Measurements from ENCODE around the gene SP140L.
A peak's percentile ranks its signal among the peaks of the same experiment; 100 is the strongest.
"Not testable (repeated sequence)": the region's sequence is repeated elsewhere in the genome, so short reads cannot be mapped to it uniquely, and the experiment has no call there.

SP140L gene

GRCh38 chr2:230310792-230311191 is 16.2 kb upstream of the SP140L start:
- H3K27ac ChIP-seq (ENCODE audit: low read depth, low read length); H3K79me2 ChIP-seq (ENCODE audit: control insufficient read depth, insufficient read depth, low read length); H3K18ac ChIP-seq (ENCODE audit: low read length); H2BK15ac ChIP-seq (replicated peaks; ENCODE audit: low read depth); H4K8ac ChIP-seq (ENCODE audit: low read depth, low read length); H3K4me1 ChIP-seq (ENCODE audit: control insufficient read depth, low read depth, low read length); H3K56ac ChIP-seq (ENCODE audit: low read length); H3K4ac ChIP-seq (ENCODE audit: low read depth, low read length); H3K4me3 ChIP-seq (ENCODE audit: low read length); H2BK120ac ChIP-seq (ENCODE audit: low read depth, low read length); H3K23ac ChIP-seq (ENCODE audit: low read length); H3K79me1 ChIP-seq (ENCODE audit: low read length); H2BK5ac ChIP-seq (ENCODE audit: low read length); H4K5ac ChIP-seq (ENCODE audit: low read length); DNase-seq; H3K4me2 ChIP-seq (ENCODE audit: low read length); H3K27me3 ChIP-seq (ENCODE audit: insufficient read depth, low read length, poor library complexity); H3K36me3 ChIP-seq (ENCODE audit: control insufficient read depth, insufficient read depth, low read length); H3K9ac ChIP-seq (ENCODE audit: low read length); H2AK5ac ChIP-seq (ENCODE audit: low read length): not testable (repeated sequence)
- WGBS (ENCODE audit: extremely low coverage, insufficient coverage, low lambda C conversion rate): no CpG with 5 or more reads among the region's 5 CpGs

- not testable (repeated sequence) for H3K23ac ChIP-seq (ENCODE audit: low read length); H3K9ac ChIP-seq (ENCODE audit: low read length); H3K4me2 ChIP-seq (ENCODE audit: low read length)
Observed at GRCh38 chr2:230311634-230312033, 15.4 kb upstream of the SP140L start.

GRCh38 chr2:230312638-230313037 is 14.4 kb upstream of the SP140L start:
- H4K5ac ChIP-seq (ENCODE audit: low read length): no peak overlapping the region
- no peaks in the 10 kb centered on the region for H3K27me3 ChIP-seq (ENCODE audit: insufficient read depth, low read length, poor library complexity)
- DNase-seq: peak; percentile 27
- no CpG with 5 or more reads among the region's 2 CpGs for WGBS (ENCODE audit: extremely low coverage, insufficient coverage, low lambda C conversion rate)
- H3K4me3 ChIP-seq (ENCODE audit: low read length): no peak overlapping the region
- no peak overlapping the region for H3K18ac ChIP-seq (ENCODE audit: low read length)
- no peaks in the 10 kb centered on the region for H3K79me2 ChIP-seq (ENCODE audit: control insufficient read depth, insufficient read depth, low read length)
- H3K23ac ChIP-seq (ENCODE audit: low read length): no peak overlapping the region
- H3K56ac ChIP-seq (ENCODE audit: low read length): no peak overlapping the region
- no peak overlapping the region for H3K4me2 ChIP-seq (ENCODE audit: low read length)
- no peaks in the 10 kb centered on the region for H3K36me3 ChIP-seq (ENCODE audit: control insufficient read depth, insufficient read depth, low read length)
- H3K4ac ChIP-seq (ENCODE audit: low read depth, low read length): no peak overlapping the region
- no peaks in the 10 kb centered on the region for H3K4me1 ChIP-seq (ENCODE audit: control insufficient read depth, low read depth, low read length)
- H3K9ac ChIP-seq (ENCODE audit: low read length): no peak overlapping the region
- H2BK5ac ChIP-seq (ENCODE audit: low read length): no peak overlapping the region
- no peak overlapping the region for H3K27ac ChIP-seq (ENCODE audit: low read depth, low read length)
- no peak overlapping the region for H4K8ac ChIP-seq (ENCODE audit: low read depth, low read length)
- H2BK120ac ChIP-seq (ENCODE audit: low read depth, low read length): no peak overlapping the region
- H3K79me1 ChIP-seq (ENCODE audit: low read length): no peaks in the 10 kb centered on the region
- no peak overlapping the region for H2BK15ac ChIP-seq (replicated peaks; ENCODE audit: low read depth)
- H2AK5ac ChIP-seq (ENCODE audit: low read length): no peak overlapping the region

More at GRCh38 chr2:230311634-230312033, 15.4 kb upstream of the SP140L start:
- H3K18ac ChIP-seq (ENCODE audit: low read length); H3K79me2 ChIP-seq (ENCODE audit: control insufficient read depth, insufficient read depth, low read length); H3K56ac ChIP-seq (ENCODE audit: low read length); H4K5ac ChIP-seq (ENCODE audit: low read length); H2BK5ac ChIP-seq (ENCODE audit: low read length); H2BK120ac ChIP-seq (ENCODE audit: low read depth, low read length); H3K4me3 ChIP-seq (ENCODE audit: low read length); H2BK15ac ChIP-seq (replicated peaks; ENCODE audit: low read depth); H3K27ac ChIP-seq (ENCODE audit: low read depth, low read length); H3K4ac ChIP-seq (ENCODE audit: low read depth, low read length); H4K8ac ChIP-seq (ENCODE audit: low read depth, low read length); H2AK5ac ChIP-seq (ENCODE audit: low read length); H3K79me1 ChIP-seq (ENCODE audit: low read length); DNase-seq; H3K4me1 ChIP-seq (ENCODE audit: control insufficient read depth, low read depth, low read length); H3K27me3 ChIP-seq (ENCODE audit: insufficient read depth, low read length, poor library complexity); H3K36me3 ChIP-seq (ENCODE audit: control insufficient read depth, insufficient read depth, low read length): not testable (repeated sequence)
- WGBS (ENCODE audit: extremely low coverage, insufficient coverage, low lambda C conversion rate): no CpG with 5 or more reads among the region's 1 CpG

GRCh38 chr2:230317366-230317765 is 9.6 kb upstream of the SP140L start:
- Histone ChIP-seq H4K5ac (ENCODE audit: low read length) (no peak overlapping the region), H3K23ac (ENCODE audit: low read length) (no peak overlapping the region), H3K56ac (ENCODE audit: low read length) (no peak overlapping the region), H2BK120ac (ENCODE audit: low read depth, low read length) (no peak overlapping the region), H3K79me1 (ENCODE audit: low read length) (no peaks in the 10 kb centered on the region), H3K4ac (ENCODE audit: low read depth, low read length) (no peak overlapping the region), H3K36me3 (ENCODE audit: control insufficient read depth, insufficient read depth, low read length) (no peaks in the 10 kb centered on the region), H3K4me1 (ENCODE audit: control insufficient read depth, low read depth, low read length) (no peaks in the 10 kb centered on the region), H3K4me3 (ENCODE audit: low read length) (no peak overlapping the region), H3K27me3 (ENCODE audit: insufficient read depth, low read length, poor library complexity) (no peaks in the 10 kb centered on the region), H3K4me2 (ENCODE audit: low read length) (no peak overlapping the region), H2AK5ac (ENCODE audit: low read length) (no peak overlapping the region), H3K9ac (ENCODE audit: low read length) (no peak overlapping the region), H2BK5ac (ENCODE audit: low read length) (no peak overlapping the region), H2BK15ac (replicated peaks; ENCODE audit: low read depth) (no peak overlapping the region), H4K8ac (ENCODE audit: low read depth, low read length) (no peak overlapping the region), H3K27ac (ENCODE audit: low read depth, low read length) (no peak overlapping the region), H3K18ac (ENCODE audit: low read length) (no peak overlapping the region), H3K79me2 (ENCODE audit: control insufficient read depth, insufficient read depth, low read length) (no peaks in the 10 kb centered on the region)
- WGBS (ENCODE audit: extremely low coverage, insufficient coverage, low lambda C conversion rate): no CpG with 5 or more reads among the region's 3 CpGs
- DNase-seq: no peak

- H2BK15ac ChIP-seq (replicated peaks; ENCODE audit: low read depth): no peak overlapping the region
- H3K79me1 ChIP-seq (ENCODE audit: low read length): no peaks in the 10 kb centered on the region
- no peak overlapping the region for H4K5ac ChIP-seq (ENCODE audit: low read length)
- WGBS (ENCODE audit: extremely low coverage, insufficient coverage, low lambda C conversion rate): no CpG with 5 or more reads among the region's 6 CpGs
- no peak overlapping the region for H3K18ac ChIP-seq (ENCODE audit: low read length)
- no peaks in the 10 kb centered on the region for H3K27me3 ChIP-seq (ENCODE audit: insufficient read depth, low read length, poor library complexity)
- H3K9ac ChIP-seq (ENCODE audit: low read length): no peak overlapping the region
- no peak overlapping the region for H3K27ac ChIP-seq (ENCODE audit: low read depth, low read length)
- no peak overlapping the region for H2BK5ac ChIP-seq (ENCODE audit: low read length)
- no peaks in the 10 kb centered on the region for H3K79me2 ChIP-seq (ENCODE audit: control insufficient read depth, insufficient read depth, low read length)
- no peak overlapping the region for H3K4ac ChIP-seq (ENCODE audit: low read depth, low read length)
- DNase-seq: no peak
- no peak overlapping the region for H3K4me2 ChIP-seq (ENCODE audit: low read length)
- H3K56ac ChIP-seq (ENCODE audit: low read length): no peak overlapping the region
- no peak overlapping the region for H4K8ac ChIP-seq (ENCODE audit: low read depth, low read length)
- H2AK5ac ChIP-seq (ENCODE audit: low read length): no peak overlapping the region
- no peak overlapping the region for H2BK120ac ChIP-seq (ENCODE audit: low read depth, low read length)
- no peaks in the 10 kb centered on the region for H3K36me3 ChIP-seq (ENCODE audit: control insufficient read depth, insufficient read depth, low read length)
- H3K23ac ChIP-seq (ENCODE audit: low read length): no peak overlapping the region
- no peaks in the 10 kb centered on the region for H3K4me1 ChIP-seq (ENCODE audit: control insufficient read depth, low read depth, low read length)
- no peak overlapping the region for H3K4me3 ChIP-seq (ENCODE audit: low read length)
Observed at GRCh38 chr2:230318190-230319121, 8.5 kb upstream of the SP140L start.

Measured in mesendoderm (in vitro differentiated cells).